ENCODE results near the gene GP5.

GRCh38 chr3:194368918-194369317, 30.1 kb downstream of the GP5 start:
- TF ChIP-seq POLR2AphosphoS5 (IDR thresholded peaks at IDR 0.05; ENCODE audit: low read depth, low read length) (no peak), FOXA3 (CRISPR knock-in tag; IDR thresholded peaks at IDR 0.05) (no peak), HDAC1 (CRISPR knock-in tag; IDR thresholded peaks at IDR 0.05) (no peak)
